22Rv1 (cell line): Measurements from ENCODE around the gene ADGRD1.

ENCODE experiments used
- ZFX ChIP-seq: fragments of 450-650 bp; IDR thresholded peaks from 2 replicates; pipeline ENCODE4 v1.6.1; 2017; ENCODE audit warnings: antibody characterized with exemption, borderline replicate concordance
- TF ChIP-seq, protein P1 (sequence below): fragments of 450-650 bp; IDR thresholded peaks from 2 replicates; pipeline ENCODE4 v1.5.1; 2017; ENCODE audit warnings: mild to moderate bottlenecking

DNA sequence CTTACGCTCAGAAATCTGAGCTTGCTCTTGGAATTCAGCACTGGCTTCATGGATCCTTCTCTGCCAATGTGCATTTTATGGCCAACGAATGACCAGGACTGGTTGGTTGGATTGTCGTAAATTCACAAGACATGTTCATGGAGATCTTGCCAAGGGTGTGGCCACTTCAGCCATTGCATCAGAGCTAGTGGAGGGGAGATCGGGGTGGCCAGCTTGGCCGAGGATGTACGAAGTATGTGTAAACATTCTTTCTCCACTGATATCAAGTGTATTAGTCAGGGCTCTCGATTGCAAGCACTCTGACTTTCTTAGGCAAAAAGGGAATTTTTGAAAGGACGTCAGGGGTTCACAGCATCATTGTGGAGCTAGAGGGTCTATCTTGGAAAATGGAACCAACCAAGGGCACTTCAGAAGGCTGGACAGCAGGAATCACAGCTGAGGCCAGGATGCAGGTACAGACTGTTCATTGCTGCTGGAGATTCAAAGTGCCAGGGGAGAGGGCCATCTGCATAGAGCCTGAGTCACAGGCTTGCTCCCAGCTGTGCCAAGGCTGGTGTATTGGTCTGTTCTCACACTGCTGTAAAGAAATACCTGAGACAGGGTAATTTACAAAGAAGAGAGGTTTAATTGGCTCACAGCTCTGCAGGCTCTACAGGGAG lies 32.9 kb upstream of the ADGRD1 start:
- TF ChIP-seq, protein P1, sequence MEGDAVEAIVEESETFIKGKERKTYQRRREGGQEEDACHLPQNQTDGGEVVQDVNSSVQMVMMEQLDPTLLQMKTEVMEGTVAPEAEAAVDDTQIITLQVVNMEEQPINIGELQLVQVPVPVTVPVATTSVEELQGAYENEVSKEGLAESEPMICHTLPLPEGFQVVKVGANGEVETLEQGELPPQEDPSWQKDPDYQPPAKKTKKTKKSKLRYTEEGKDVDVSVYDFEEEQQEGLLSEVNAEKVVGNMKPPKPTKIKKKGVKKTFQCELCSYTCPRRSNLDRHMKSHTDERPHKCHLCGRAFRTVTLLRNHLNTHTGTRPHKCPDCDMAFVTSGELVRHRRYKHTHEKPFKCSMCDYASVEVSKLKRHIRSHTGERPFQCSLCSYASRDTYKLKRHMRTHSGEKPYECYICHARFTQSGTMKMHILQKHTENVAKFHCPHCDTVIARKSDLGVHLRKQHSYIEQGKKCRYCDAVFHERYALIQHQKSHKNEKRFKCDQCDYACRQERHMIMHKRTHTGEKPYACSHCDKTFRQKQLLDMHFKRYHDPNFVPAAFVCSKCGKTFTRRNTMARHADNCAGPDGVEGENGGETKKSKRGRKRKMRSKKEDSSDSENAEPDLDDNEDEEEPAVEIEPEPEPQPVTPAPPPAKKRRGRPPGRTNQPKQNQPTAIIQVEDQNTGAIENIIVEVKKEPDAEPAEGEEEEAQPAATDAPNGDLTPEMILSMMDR: no peak
- no peak for TF ChIP-seq ZFX
